ENCODE measurements around the gene TSPAN32. TPM values are rescaled to one million over a fixed set of nuclear protein-coding genes. Genes with fewer than 3 reads are reported as not detected.
"Not testable (repeated sequence)": the region's sequence is repeated elsewhere in the genome, so short reads cannot be mapped to it uniquely, and the experiment has no call there.

Gene TSPAN32
- total RNA-seq, 1 donor from 2014 or later = 0.23 TPM

GRCh38 chr11:2329551-2329950, 27.7 kb downstream of the TSPAN32 start:
- no peak for DNase-seq (ENCODE audit: low spot score)
- no peak overlapping the region for H3K4me3 Mint-ChIP-seq (ENCODE audit: unreplicated experiment)
- no peak for TF ChIP-seq CTCF (IDR thresholded peaks at IDR 0.05; ENCODE audit: unreplicated experiment)
- no peak overlapping the region for H3K27ac Mint-ChIP-seq (ENCODE audit: unreplicated experiment)
- H3K9me3 Mint-ChIP-seq (ENCODE audit: unreplicated experiment) = no peaks in the 10 kb centered on the region
- no peaks in the 10 kb centered on the region for H3K4me1 Mint-ChIP-seq (ENCODE audit: unreplicated experiment)
- H3K27me3 Mint-ChIP-seq (ENCODE audit: unreplicated experiment) = peaks cover 4% of the 10 kb centered on the region
- no peaks in the 10 kb centered on the region for H3K36me3 Mint-ChIP-seq (ENCODE audit: low read depth, unreplicated experiment)

GRCh38 chr11:2330696-2331095, 28.9 kb downstream of the TSPAN32 start:
- no peak overlapping the region for H3K27ac Mint-ChIP-seq (ENCODE audit: unreplicated experiment)
- TF ChIP-seq CTCF (IDR thresholded peaks at IDR 0.05; ENCODE audit: unreplicated experiment) = no peak
- H3K4me1 Mint-ChIP-seq (ENCODE audit: unreplicated experiment) = no peaks in the 10 kb centered on the region
- no peaks in the 10 kb centered on the region for H3K9me3 Mint-ChIP-seq (ENCODE audit: unreplicated experiment)
- H3K36me3 Mint-ChIP-seq (ENCODE audit: low read depth, unreplicated experiment) = no peaks in the 10 kb centered on the region
- H3K27me3 Mint-ChIP-seq (ENCODE audit: unreplicated experiment) = peaks cover 2% of the 10 kb centered on the region
- DNase-seq (ENCODE audit: low spot score) = no peak
- H3K4me3 Mint-ChIP-seq (ENCODE audit: unreplicated experiment) = no peak overlapping the region

GRCh38 chr11:2331404-2331803, 29.6 kb downstream of the TSPAN32 start:
- no peaks in the 10 kb centered on the region for H3K9me3 Mint-ChIP-seq (ENCODE audit: unreplicated experiment)
- no peak for TF ChIP-seq CTCF (IDR thresholded peaks at IDR 0.05; ENCODE audit: unreplicated experiment)
- no peaks in the 10 kb centered on the region for H3K36me3 Mint-ChIP-seq (ENCODE audit: low read depth, unreplicated experiment)
- H3K27me3 Mint-ChIP-seq (ENCODE audit: unreplicated experiment) = peaks cover 2% of the 10 kb centered on the region
- no peak for DNase-seq (ENCODE audit: low spot score)
- H3K4me3 Mint-ChIP-seq (ENCODE audit: unreplicated experiment) = no peak overlapping the region
- peaks cover 1% of the 10 kb centered on the region for H3K4me1 Mint-ChIP-seq (ENCODE audit: unreplicated experiment)
- no peak overlapping the region for H3K27ac Mint-ChIP-seq (ENCODE audit: unreplicated experiment)

GRCh38 chr11:2332569-2332968, 30.8 kb downstream of the TSPAN32 start:
- not testable (repeated sequence) for H3K4me3 Mint-ChIP-seq (ENCODE audit: unreplicated experiment); H3K36me3 Mint-ChIP-seq (ENCODE audit: low read depth, unreplicated experiment); H3K27me3 Mint-ChIP-seq (ENCODE audit: unreplicated experiment); H3K27ac Mint-ChIP-seq (ENCODE audit: unreplicated experiment); H3K4me1 Mint-ChIP-seq (ENCODE audit: unreplicated experiment); H3K9me3 Mint-ChIP-seq (ENCODE audit: unreplicated experiment); DNase-seq (ENCODE audit: low spot score)

DNA sequence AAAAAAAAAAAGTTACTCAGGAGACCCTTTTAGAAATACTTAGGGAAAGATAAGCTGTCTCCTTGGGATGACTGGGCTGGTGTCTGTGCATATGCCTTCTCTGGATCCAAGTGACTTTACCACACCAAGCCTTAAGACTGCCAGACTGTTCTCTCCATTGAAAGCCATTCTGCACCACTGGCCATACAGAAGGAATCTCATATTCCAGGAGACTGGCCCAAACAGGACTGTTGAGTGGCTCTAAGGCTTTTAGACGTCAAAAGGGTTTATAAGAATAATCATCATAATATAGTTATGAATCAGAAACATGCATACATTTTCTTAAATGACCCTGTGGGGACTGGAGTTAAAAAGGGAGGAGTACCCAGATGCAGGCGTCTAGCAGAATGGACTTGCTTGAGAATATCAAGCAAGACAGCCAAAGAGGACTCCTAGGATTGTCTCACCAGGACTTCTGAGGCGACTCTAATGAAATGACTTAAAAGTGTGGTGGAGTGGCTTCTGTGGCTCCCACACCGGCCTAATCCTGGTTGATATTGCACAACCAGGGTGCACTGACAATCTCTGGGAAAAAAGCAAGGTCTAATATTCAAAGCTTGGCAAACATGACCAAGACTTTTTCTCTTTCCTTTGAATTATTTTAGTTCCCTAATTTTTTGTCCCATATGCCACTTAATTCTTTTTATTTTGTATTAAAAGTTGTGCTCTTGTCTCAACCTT, 31.8 kb downstream of the TSPAN32 start:
- H3K36me3 Mint-ChIP-seq (ENCODE audit: low read depth, unreplicated experiment); DNase-seq (ENCODE audit: low spot score); H3K27me3 Mint-ChIP-seq (ENCODE audit: unreplicated experiment); H3K27ac Mint-ChIP-seq (ENCODE audit: unreplicated experiment); H3K9me3 Mint-ChIP-seq (ENCODE audit: unreplicated experiment); H3K4me3 Mint-ChIP-seq (ENCODE audit: unreplicated experiment): not testable (repeated sequence)
- peaks cover 16% of the 10 kb centered on the region for H3K4me1 Mint-ChIP-seq (ENCODE audit: unreplicated experiment)

- H3K4me1 Mint-ChIP-seq (ENCODE audit: unreplicated experiment) = peaks cover 23% of the 10 kb centered on the region
- H3K4me3 Mint-ChIP-seq (ENCODE audit: unreplicated experiment); H3K9me3 Mint-ChIP-seq (ENCODE audit: unreplicated experiment); DNase-seq (ENCODE audit: low spot score); H3K27ac Mint-ChIP-seq (ENCODE audit: unreplicated experiment); H3K36me3 Mint-ChIP-seq (ENCODE audit: low read depth, unreplicated experiment); H3K27me3 Mint-ChIP-seq (ENCODE audit: unreplicated experiment): not testable (repeated sequence)
Observed at GRCh38 chr11:2335286-2335685, 33.5 kb downstream of the TSPAN32 start.

- not testable (repeated sequence) for H3K27me3 Mint-ChIP-seq (ENCODE audit: unreplicated experiment); H3K4me3 Mint-ChIP-seq (ENCODE audit: unreplicated experiment); H3K36me3 Mint-ChIP-seq (ENCODE audit: low read depth, unreplicated experiment); DNase-seq (ENCODE audit: low spot score); H3K9me3 Mint-ChIP-seq (ENCODE audit: unreplicated experiment)
- H3K4me1 Mint-ChIP-seq (ENCODE audit: unreplicated experiment) = peaks cover 23% of the 10 kb centered on the region
- peak overlapping the region; percentile 62 for H3K27ac Mint-ChIP-seq (ENCODE audit: unreplicated experiment)
Observed at GRCh38 chr11:2338760-2339159, 36.9 kb downstream of the TSPAN32 start.

All from endothelial cell (in vitro differentiated cells).